SKM-1 (cell line): Measurements from ENCODE around the gene ROBO1.

ENCODE experiments used
- DNase-seq: peaks from one replicate; lab custom pipeline; 2025; ENCODE audit not compliant: unreplicated experiment; lab: John Stamatoyannopoulos, UW

The ROBO1 gene

DNA sequence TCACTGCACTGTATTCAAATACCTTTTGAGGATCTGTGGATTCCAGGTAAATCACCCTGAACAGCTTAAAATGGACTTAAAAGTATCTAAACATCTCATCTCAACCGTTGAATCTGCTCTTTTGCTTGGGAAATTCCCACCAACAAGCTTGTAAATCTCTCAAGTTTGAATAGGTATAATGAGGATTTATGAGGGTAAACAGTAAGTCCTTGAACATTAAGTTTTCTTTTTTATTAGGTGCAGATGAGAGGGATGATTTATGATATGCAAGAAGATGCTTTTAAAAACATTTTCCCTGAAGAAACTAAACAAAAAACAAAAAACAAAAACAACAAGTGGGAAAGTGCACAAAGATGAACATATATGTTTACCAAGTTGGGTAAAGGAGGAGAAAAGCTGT lies 290.6 kb downstream of the ROBO1 start:
- no peak for DNase-seq

DNA sequence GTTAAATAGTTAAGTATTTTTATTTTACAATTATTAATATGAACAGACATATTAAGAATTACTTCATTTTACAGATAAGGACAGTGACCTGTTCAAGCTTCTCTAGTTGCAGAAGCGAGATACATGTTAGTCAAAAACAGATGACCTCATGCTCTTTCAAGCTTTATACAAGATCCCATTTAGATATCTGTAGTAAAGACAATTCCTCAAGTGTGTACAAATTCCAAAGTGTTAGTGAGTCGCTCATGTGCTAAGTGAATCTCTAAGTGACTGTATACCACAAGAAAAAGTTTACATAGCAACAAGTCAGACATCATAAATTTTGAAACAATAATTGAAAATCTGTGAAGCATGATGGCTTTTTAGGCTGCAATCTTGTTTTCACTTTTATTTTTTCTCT lies 293.8 kb downstream of the ROBO1 start:
- no peak for DNase-seq

DNA sequence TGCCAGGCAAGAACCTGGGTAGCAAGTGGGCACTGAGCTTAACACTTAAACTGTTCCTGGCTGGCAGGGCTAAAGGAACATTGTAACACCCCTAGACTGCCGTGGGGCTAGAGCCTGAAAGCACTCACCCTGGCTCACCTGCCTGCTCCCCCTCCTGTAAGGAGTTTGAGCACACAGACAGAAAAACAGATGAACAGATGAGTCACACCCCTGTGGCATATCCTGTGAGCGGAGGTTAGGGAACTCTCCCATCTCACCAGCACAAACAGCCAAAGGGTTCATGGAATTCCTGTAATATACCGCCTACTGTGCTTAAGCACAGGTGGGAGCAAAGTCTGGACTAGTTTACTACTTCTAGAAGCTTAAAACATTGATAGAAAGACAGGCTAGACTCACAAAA lies 300.1 kb downstream of the ROBO1 start:
- DNase-seq: no peak

DNA sequence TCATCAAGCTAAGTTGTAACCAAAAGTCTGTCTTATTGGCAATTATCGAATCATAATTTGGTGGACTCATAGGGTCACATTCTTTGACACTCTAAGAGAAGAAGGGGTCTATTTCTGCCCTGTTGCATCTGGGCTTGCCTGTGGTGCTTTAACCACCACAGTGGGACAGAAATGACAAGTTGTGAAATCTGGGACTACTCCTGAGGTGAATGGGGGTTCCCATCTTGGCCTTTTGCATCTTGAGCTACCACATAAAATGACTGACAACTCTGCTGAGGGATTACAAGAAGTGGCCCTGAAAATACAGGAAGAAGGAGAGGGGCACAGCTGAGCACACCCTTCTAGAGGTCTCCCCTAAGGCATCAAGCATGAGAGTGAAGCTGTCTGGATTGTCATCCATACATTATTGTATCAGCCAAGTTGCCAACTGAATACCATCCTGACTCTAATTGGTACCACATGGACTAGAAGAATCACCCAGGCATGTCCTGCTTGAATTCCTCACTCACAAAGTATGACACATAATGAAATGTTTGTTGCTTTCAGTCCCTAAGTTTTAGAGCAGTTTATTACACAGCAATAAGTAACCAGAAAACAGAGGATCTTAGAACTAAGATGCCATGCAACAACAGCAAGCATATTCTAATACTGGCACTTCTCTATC lies 306.5 kb downstream of the ROBO1 start:
- no peak for DNase-seq

DNA sequence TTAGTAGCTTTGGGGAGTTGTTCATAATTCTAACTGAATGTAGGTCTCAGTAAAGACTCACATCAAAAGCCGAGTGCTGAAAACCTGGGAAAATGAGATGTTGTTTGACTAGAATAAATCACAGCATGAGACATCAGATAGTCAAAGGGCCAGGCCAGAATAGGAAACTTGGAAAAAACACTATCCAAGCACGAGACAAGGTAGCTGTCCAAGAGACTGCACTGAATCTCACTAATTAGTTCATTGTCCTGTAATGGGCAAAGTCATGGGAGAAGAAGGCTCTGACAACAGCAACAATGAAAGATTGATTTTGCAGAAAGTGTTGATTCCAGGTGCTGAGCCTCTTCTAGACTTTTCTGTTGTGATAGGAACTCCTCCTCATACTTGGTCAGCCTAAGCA lies 314.2 kb downstream of the ROBO1 start:
- DNase-seq: no peak

DNA sequence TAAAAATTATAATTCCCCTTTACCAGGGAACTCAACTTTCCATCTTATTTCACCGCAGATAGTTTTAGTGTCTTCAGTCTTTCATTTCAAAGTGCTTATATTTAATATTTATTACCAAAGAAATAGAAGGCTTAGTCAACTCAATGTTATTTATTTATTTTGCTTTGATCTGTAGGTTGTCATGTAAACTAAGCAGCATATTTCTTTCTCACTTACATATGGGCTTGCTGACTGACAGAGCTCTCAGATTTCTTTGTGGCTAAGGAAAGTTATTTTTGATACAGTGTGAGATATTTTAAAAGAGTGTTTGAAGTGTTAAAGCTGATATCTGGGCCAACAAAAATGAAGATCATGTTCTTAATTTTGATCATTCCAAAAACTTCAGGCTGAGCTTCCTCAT lies 331.4 kb downstream of the ROBO1 start:
- no peak for DNase-seq

DNA sequence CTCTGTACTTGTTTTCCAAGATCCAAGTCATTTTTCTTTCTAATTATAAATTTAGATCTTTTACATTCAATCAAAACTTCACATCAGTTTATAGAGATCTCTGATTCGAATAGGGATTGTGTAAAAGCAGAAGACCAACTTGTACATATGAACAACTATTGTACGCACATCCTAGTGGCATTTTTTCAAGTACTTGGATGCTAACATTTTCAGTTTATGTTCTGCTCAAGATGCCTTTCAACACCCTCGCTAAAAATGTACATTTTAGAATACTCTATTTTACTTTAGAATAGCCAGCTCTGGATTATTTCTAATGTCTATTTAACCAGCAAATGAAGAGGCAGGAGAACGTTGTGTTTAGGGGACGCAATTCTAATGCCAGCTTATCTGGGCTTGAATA lies 340.7 kb downstream of the ROBO1 start:
- no peak for DNase-seq

DNA sequence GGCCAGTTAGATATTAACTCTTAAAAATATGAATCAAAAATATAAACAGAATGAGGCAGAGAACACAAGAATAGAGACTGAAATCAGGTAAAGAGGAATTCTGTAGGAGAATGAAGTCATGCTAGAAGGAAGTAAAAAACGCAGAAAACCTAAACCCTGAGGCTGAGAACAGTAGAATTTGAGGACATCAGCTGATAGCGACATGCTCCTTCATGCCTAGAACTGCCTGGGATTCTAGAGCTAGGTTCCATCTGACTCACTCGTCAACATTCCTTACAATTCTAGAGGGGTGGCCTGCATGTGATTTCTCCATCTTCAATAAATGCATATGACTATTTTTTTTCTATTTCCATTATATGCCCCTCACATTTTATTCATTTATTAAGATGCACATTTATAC lies 343.0 kb downstream of the ROBO1 start:
- no peak for DNase-seq

DNA sequence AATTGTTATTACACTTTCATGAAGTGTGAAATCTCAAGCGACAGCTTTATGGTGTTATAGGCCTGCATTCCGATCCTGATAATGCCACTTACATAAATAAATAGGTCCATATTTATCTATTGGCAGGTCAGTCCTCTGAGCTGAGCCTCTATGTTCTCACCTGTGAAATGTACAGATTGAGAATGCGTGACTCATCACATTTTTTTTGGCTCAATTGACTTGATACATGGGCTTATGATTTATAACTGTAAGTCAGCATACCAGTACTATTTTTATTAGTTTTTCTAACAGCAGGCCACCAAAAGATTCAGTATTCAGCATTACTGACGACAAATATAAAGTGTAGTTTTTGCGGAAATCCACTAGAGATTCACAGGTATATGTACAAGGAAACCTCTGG lies 344.4 kb downstream of the ROBO1 start:
- DNase-seq: no peak

DNA sequence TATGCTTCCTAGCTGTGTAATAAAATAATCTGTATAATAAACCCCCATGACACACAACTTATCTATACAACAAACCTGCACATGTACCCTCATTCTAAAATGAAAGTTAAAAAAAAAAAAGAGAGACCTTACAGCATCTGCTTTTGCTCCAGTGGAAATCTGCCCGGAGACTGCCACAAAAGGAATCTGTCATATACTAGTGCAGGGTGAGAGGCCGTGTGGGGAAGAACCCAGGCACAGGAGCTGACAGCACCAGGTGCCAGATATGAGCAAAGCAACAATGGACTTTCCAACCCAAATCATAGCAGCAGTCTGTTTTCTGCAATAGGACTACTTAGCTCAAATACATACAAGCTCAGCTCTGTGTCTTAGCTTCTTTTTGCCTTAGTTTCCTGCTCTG lies 346.5 kb downstream of the ROBO1 start:
- DNase-seq: no peak

DNA sequence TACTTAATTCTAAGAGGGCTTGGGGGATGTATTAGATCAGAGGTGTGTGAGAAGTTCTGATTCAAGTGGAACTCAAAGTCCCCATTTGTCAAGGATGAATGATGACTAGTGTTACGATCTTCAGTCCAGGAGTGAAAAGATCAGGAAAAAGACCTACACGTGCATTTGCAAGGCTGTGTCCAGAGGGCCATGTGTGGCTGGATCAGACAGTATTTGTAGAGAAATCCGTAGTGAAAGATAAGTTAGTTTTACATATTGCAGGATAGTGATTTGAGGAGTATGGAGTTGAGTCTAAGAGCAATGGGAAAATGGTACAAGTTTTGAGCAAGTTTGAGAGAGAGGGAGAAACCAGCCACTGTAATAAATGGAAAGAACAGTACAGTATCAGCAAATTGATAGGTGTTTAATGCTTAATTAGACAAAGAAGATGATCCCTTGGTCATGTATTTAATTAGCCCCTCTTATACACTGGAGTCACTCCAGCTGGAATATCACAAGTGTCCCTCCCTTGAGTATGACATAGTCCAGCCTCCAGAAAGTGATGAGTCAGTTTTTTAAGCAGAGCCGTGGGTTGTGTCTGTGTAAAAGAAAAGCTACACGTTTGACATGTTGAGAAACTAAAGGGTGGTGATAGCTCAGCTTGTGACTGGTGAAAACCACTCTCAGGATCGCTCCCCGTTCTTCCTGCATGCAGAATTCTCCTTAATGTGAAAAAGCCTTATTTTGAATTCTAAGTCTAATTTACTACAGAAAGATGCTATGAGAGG lies 348.8 kb downstream of the ROBO1 start:
- DNase-seq: no peak

DNA sequence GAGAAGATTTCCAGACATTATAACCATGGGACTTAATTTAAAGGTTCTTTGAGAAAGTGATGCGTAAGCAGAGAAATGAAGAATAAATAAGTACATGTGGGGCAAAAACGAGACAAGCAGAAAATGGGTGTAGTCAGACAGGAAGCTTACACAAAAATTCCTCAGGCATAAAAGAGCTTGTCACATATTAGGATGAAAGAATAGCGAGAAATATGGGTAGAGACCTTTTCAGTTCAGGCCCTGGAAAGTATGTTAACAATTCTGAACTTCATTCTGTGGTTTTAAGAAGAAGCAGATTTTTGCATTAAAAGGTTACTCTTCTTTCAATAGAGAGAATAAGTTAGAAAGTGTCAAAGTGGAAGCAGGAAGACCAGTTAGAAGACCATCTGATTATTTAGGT lies 352.4 kb downstream of the ROBO1 start:
- no peak for DNase-seq

DNA sequence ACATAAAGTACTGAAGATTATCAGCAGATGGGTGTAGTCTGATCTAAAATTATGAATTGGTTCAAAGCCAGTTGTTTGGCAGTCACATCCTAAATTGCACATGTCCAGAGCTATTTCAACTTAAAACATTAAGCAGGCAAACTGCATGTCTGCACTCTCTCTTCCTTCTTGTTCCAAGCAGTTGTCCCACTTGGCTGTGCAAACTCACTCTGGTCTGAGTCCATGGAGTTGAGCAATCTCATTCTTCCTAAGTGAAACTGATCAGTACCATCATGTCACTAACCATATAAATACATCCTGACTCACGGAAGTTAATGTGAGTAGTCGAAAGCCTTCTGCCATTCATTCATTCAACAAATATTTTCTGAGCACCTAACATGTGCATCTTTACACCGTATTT lies 353.0 kb downstream of the ROBO1 start:
- no peak for DNase-seq

DNA sequence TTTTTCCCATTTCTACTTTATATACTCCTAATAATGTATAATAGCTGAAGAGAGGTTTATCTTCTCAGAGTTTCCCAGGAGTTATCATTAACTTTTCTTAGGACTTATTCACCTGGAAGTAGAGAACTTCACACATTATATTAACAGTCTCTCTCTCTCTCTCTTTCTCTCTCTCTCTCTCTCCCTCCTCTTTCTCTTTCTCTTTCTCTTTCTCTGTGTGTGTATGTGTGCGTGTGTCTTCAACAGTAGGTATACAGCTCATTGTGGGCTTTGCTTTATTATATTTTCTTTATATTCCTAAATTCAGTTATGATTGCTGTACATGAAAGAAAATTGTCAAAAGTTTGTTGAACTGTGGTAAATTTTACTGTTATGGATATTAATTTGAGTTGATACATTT lies 353.8 kb downstream of the ROBO1 start:
- DNase-seq: no peak

DNA sequence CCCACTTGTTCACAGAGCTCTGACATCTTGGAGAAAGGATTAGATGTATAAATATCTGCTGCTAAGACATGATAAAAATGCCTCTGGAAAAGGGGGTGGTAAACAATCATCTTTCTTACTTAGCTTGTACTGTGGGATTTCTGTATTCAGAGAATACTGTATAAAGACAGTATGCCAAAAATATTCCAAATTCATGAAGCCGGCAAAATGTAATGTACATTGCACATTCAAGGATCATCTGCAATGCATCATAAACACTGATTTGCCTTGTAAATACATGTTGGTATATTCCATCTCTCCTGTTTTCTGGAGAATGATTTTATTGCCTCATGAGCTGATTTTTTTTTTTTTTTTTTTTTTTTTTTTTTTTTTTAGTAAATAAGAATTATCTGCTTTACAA lies 355.3 kb downstream of the ROBO1 start:
- no peak for DNase-seq

DNA sequence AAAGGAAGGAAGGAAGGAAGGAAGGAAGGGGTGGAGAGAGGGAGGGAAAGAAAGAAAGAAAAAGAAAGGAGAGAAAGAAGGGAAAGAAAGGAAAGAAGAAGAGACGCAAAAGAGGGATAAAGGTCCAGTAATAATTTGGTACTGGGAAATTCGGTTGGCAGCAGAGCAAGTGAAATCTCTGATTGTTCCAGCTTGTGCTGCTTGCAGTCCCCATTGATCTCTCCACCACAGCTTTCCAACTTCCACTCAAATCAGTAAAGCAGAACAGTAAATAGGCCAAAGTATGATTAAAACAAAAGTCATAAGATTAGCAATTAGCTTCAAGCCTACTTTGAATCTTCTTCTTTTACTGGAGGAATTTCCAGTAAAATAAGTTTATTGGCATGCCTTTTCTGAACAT lies 357.2 kb downstream of the ROBO1 start:
- DNase-seq: no peak

DNA sequence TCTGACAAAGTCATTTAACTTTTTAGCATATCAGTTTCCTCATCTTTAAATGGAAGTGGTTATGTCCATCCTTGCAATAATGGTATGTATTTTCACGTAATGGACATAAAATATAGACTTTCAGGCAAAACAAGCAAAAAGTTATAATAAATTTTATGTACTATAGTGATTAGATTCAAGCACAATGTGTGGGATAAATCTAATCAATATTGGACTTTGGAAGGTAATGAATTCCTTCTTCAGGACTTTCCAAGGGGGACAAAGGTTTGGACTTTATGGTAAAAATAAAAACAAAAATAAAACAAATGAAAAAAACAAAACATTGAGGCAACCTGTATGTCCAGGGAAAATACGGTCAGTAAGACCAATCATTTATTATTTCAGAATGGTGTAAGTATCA lies 357.7 kb downstream of the ROBO1 start:
- DNase-seq: no peak

DNA sequence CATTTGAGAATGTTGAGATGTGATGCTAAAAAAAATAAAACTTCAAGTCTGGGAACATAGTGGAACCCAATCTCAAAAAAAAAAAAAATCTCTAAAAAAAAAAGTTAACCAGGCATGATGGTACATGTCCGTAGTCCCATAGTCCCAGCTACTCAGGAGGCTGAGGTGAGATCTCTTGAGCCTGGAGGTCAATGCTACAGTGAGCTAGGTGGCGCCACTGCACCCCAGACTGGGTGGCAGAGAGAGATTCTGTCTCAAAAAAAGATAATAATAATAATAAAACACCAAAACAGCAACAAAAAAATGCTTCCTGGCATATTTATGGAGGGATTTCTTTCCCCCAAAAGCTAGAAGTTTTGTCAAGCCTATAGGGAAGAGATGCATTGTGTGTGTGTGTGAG lies 361.6 kb downstream of the ROBO1 start:
- DNase-seq: no peak

DNA sequence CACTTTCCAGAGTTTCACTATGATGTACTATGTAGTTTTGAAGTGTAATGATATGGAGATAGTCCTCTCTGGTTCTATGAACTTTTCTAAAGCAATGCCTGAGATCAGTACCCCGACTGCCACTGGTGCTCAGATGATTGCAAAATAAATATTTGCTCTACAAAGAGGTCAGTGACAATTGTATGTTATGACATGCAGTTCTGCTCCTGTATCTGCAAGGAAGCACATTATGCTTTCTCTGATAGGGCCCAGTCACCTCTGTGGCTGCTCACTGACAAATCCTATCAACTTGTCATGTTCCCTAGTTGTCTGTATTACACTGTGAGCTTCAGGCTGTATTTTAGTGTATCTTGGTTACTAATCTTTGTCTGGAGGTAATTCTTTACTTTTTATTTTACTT lies 362.6 kb downstream of the ROBO1 start:
- no peak for DNase-seq

DNA sequence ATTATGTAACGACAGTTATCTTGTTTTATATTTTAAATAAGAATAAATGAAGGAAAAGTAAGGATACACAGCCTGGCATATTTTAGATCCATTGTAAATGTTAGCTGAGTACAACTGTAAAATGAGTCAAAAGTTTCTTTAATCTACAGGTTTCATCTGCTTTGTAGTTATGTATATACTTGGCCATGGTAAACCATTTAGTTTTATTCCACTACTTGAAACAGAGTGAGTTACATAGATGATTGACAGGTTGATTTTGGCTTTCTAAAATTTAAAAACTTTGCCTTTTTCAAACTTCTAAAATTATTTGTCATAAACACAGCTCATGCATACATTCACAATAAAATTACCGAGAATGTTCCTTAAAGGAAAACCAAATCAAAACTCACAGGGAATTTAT lies 371.2 kb downstream of the ROBO1 start:
- no peak for DNase-seq

DNA sequence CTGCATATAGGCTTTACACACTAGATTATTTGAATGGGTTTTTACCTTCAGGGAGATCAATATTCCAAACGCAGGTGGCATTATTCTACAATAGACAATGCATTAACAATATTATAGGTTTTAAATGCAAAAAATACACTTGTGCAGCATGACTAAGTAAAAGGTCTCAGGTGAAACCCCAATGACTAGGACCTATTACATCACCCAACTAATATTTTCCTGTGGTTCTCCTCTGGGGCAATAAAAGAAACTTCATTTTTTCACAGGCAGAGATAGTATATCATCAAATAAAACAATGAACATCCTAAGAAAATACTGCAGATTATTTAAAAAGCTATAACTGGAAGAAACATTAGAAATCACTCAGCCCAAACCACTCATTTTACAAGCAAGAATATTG lies 375.3 kb downstream of the ROBO1 start:
- no peak for DNase-seq

DNA sequence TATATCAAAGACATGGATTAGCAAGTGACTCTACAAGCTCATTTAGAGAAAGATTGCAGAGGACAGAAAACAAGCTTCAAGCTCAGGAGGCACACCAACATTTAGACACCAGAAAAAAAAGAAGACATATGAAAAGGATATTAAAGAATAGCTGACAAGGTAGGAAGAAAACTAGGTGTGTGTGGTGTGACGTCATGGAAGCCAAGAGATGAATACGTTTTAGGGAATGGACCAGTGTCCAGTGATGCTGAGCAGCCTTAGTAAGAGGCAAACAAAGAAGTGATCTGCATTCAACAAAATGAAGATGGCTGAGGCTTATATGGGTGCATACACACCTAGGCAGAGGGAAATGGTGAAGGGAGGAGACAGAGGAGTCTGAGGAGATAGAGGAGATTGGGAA lies 377.4 kb downstream of the ROBO1 start:
- DNase-seq: no peak

DNA sequence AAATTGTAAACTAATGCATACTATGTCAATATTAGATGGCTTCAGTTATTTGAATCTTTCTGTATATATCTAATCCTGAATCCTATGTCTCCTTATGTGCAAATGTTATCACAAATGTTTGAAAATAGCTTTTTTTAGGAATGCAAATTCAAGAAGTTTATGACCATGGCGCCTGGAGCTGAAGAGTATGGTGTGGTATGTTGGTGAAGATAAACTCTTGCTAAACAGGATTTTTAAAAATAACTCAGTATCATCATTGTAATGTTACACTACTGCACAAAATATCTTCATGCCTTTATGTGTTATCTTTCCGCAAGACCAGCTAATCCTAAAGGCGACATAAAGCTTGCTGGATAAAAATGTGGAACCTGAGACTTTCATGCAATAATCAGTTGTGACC lies 382.6 kb downstream of the ROBO1 start:
- DNase-seq: no peak
